ENCODE data around the gene MRGPRX3. TPM values are rescaled to one million over a fixed set of nuclear protein-coding genes. Genes with fewer than 3 reads are reported as not detected.

MRGPRX3 gene
- polyA plus RNA-seq, 1 donor from 2014 or later, result not detected

DNA sequence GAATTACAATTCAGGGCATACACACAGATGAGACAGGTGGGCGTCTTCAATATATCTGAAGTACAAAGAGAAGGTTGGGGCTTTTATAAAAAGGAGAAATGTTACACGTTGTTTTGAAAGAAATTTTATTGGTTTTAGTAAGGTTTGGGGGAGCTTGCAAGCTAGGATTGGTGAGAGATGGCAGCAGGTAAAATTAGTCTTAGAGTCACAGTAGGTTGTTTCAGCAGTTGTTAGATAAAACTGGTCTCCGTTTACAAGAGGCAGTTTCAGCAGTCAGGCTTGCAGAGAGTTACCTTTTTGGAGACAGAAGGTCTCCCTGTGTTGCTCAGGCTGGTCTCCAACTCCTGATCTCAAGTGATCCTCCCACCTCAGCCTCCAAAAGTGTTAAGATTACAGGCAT lies 24.1 kb upstream of the MRGPRX3 start:
- H3K27me3 ChIP-seq (ENCODE audit: insufficient read depth, low read depth, low read length), result no peaks in the 10 kb centered on the region
- no peaks in the 10 kb centered on the region for H3K9me2 ChIP-seq (ENCODE audit: insufficient read depth, low read length)
- H3K9me3 ChIP-seq (ENCODE audit: low read length), result no peaks in the 10 kb centered on the region
- H3K4me3 ChIP-seq (ENCODE audit: low read length), result no peak overlapping the region
- H3K4me2 ChIP-seq (ENCODE audit: low read length), result no peak overlapping the region
- H3K36me3 ChIP-seq (ENCODE audit: insufficient read depth, low read length), result no peaks in the 10 kb centered on the region
- H3K27ac ChIP-seq (ENCODE audit: low read length), result no peak overlapping the region
- H3F3A ChIP-seq (ENCODE audit: insufficient read depth, low read length, poor library complexity, severe bottlenecking), result no peaks in the 10 kb centered on the region
- H3K9ac ChIP-seq (ENCODE audit: low read length), result no peak overlapping the region
- H4K20me1 ChIP-seq (ENCODE audit: insufficient read depth), result no peaks in the 10 kb centered on the region
- TF ChIP-seq, protein P1, sequence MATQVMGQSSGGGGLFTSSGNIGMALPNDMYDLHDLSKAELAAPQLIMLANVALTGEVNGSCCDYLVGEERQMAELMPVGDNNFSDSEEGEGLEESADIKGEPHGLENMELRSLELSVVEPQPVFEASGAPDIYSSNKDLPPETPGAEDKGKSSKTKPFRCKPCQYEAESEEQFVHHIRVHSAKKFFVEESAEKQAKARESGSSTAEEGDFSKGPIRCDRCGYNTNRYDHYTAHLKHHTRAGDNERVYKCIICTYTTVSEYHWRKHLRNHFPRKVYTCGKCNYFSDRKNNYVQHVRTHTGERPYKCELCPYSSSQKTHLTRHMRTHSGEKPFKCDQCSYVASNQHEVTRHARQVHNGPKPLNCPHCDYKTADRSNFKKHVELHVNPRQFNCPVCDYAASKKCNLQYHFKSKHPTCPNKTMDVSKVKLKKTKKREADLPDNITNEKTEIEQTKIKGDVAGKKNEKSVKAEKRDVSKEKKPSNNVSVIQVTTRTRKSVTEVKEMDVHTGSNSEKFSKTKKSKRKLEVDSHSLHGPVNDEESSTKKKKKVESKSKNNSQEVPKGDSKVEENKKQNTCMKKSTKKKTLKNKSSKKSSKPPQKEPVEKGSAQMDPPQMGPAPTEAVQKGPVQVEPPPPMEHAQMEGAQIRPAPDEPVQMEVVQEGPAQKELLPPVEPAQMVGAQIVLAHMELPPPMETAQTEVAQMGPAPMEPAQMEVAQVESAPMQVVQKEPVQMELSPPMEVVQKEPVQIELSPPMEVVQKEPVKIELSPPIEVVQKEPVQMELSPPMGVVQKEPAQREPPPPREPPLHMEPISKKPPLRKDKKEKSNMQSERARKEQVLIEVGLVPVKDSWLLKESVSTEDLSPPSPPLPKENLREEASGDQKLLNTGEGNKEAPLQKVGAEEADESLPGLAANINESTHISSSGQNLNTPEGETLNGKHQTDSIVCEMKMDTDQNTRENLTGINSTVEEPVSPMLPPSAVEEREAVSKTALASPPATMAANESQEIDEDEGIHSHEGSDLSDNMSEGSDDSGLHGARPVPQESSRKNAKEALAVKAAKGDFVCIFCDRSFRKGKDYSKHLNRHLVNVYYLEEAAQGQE (IDR thresholded peaks at IDR 0.05; ENCODE audit: borderline replicate concordance), result no peak
- no peak for TF ChIP-seq EZH2 (IDR thresholded peaks at IDR 0.05; ENCODE audit: borderline replicate concordance, insufficient read depth, low read length, poor library complexity, severe bottlenecking)
- no peak for TF ChIP-seq MXI1 (conservative IDR thresholded peaks at IDR 0.05; ENCODE audit: poor library complexity, severe bottlenecking)
- TF ChIP-seq TAF1 (IDR thresholded peaks at IDR 0.05; ENCODE audit: low read depth), result no peak
- TF ChIP-seq EP300 (conservative IDR thresholded peaks at IDR 0.05; ENCODE audit: poor library complexity, severe bottlenecking), result no peak
- TF ChIP-seq, protein P2, sequence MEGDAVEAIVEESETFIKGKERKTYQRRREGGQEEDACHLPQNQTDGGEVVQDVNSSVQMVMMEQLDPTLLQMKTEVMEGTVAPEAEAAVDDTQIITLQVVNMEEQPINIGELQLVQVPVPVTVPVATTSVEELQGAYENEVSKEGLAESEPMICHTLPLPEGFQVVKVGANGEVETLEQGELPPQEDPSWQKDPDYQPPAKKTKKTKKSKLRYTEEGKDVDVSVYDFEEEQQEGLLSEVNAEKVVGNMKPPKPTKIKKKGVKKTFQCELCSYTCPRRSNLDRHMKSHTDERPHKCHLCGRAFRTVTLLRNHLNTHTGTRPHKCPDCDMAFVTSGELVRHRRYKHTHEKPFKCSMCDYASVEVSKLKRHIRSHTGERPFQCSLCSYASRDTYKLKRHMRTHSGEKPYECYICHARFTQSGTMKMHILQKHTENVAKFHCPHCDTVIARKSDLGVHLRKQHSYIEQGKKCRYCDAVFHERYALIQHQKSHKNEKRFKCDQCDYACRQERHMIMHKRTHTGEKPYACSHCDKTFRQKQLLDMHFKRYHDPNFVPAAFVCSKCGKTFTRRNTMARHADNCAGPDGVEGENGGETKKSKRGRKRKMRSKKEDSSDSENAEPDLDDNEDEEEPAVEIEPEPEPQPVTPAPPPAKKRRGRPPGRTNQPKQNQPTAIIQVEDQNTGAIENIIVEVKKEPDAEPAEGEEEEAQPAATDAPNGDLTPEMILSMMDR (IDR thresholded peaks at IDR 0.05; ENCODE audit: poor library complexity, severe bottlenecking), result no peak
- no peak for TF ChIP-seq SMC3 (conservative IDR thresholded peaks at IDR 0.05; ENCODE audit: poor library complexity)
- no peak for TF ChIP-seq POLR2AphosphoS5 (IDR thresholded peaks at IDR 0.05)
- no peak for TF ChIP-seq RAD21 (conservative IDR thresholded peaks at IDR 0.05)
- no peak overlapping the region for H2AFZ ChIP-seq (ENCODE audit: low read depth, low read length)
- peaks cover 16% of the 10 kb centered on the region for H3K79me2 ChIP-seq (replicated peaks; ENCODE audit: insufficient read depth, low read length)

DNA sequence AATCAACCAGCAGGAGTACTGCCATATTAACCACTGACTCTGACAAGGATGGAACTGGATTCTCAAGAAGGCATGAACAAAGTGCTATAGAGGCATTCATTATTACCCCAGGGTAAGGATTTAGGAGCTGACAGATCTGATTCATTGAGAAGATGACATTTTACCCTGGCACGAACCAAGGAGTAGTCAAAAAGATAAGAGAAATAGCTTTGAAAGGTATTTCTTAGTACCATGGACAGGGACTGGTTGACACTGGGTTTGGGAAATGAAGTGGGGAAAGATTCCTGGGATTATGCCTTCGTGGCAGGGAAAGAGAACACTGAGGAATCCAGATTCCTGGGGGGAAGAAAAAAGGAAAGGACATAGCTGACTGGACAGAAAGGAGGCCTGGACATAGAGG lies 21.4 kb upstream of the MRGPRX3 start:
- H3K9ac ChIP-seq (ENCODE audit: low read length), result no peak overlapping the region
- no peaks in the 10 kb centered on the region for H3K9me3 ChIP-seq (ENCODE audit: low read length)
- no peaks in the 10 kb centered on the region for H3K79me2 ChIP-seq (replicated peaks; ENCODE audit: insufficient read depth, low read length)
- H2AFZ ChIP-seq (ENCODE audit: low read depth, low read length), result no peak overlapping the region
- no peak for TF ChIP-seq EP300 (conservative IDR thresholded peaks at IDR 0.05; ENCODE audit: poor library complexity, severe bottlenecking)
- TF ChIP-seq, protein P1 (IDR thresholded peaks at IDR 0.05; ENCODE audit: borderline replicate concordance), result no peak
- no peak for TF ChIP-seq RAD21 (conservative IDR thresholded peaks at IDR 0.05)
- no peak for TF ChIP-seq MXI1 (conservative IDR thresholded peaks at IDR 0.05; ENCODE audit: poor library complexity, severe bottlenecking)
- no peak for TF ChIP-seq TAF1 (IDR thresholded peaks at IDR 0.05; ENCODE audit: low read depth)
- TF ChIP-seq SMC3 (conservative IDR thresholded peaks at IDR 0.05; ENCODE audit: poor library complexity), result no peak
- TF ChIP-seq EZH2 (IDR thresholded peaks at IDR 0.05; ENCODE audit: borderline replicate concordance, insufficient read depth, low read length, poor library complexity, severe bottlenecking), result no peak
- TF ChIP-seq, protein P2 (IDR thresholded peaks at IDR 0.05; ENCODE audit: poor library complexity, severe bottlenecking), result no peak
- TF ChIP-seq POLR2AphosphoS5 (IDR thresholded peaks at IDR 0.05), result no peak
- H3K9me2 ChIP-seq (ENCODE audit: insufficient read depth, low read length), result no peaks in the 10 kb centered on the region
- H3K36me3 ChIP-seq (ENCODE audit: insufficient read depth, low read length), result no peaks in the 10 kb centered on the region
- H3K27me3 ChIP-seq (ENCODE audit: insufficient read depth, low read depth, low read length), result no peaks in the 10 kb centered on the region
- no peaks in the 10 kb centered on the region for H4K20me1 ChIP-seq (ENCODE audit: insufficient read depth)
- H3K4me3 ChIP-seq (ENCODE audit: low read length), result no peak overlapping the region
- no peak overlapping the region for H3K27ac ChIP-seq (ENCODE audit: low read length)
- no peak overlapping the region for H3K4me2 ChIP-seq (ENCODE audit: low read length)
- H3F3A ChIP-seq (ENCODE audit: insufficient read depth, low read length, poor library complexity, severe bottlenecking), result no peaks in the 10 kb centered on the region

Measured in neural cell (in vitro differentiated cells).